Measurements from ENCODE around the gene ZNF385B.

- no peak for TF ChIP-seq CTCF (IDR thresholded peaks at IDR 0.05)
- TF ChIP-seq POLR2AphosphoS5 (IDR thresholded peaks at IDR 0.05), result no peak
Observed at GRCh38 chr2:179650420-179650819, 211.0 kb downstream of the ZNF385B start.
